PC-3 (cell line): ENCODE data around the gene TTC7B. TPM values are rescaled to one million over a fixed set of nuclear protein-coding genes. Genes with fewer than 3 reads are reported as not detected.

Experiments used
- ATAC-seq: fragments of 200-7000 bp; cut with Tn5 transposase; 2 replicates; pipeline ENCODE4 v1.9.1; 2020; ENCODE audit warnings: mild to moderate bottlenecking, moderate library complexity
- BruUV-seq: library from RNA; stranded (reverse); fragments of 400-500 nt; replicated peaks from 2 replicates; lab custom pipeline; 2021; lab: Mats Ljungman, UMichigan
- CTCF ChIA-PET: fragments of 300-600 bp; sonication (Branson Sonifier 250); formaldehyde crosslinking; loops from one replicate; lab custom pipeline; 2022; ENCODE audit warnings: antibody characterized with exemption; lab: Charles Lee
- POLR2A ChIA-PET: fragments of 300-600 bp; sonication (Branson Sonifier 250); formaldehyde crosslinking; loops from one replicate; lab custom pipeline; 2022; ENCODE audit warnings: antibody characterized with exemption; ENCODE audit not compliant: unreplicated experiment; lab: Charles Lee
- DNase-seq: peaks from one replicate; pipeline ENCODE4 v3.0.0-alpha.2; 2015
- H2AFZ ChIP-seq: fragments of 300-600 bp; sonication (generic); 2 replicates; pipeline ENCODE4 v1.6.0; 2016; ENCODE audit warnings: antibody characterized with exemption, low read length
- H3F3A ChIP-seq: fragments of 300-600 bp; sonication (generic); one replicate; pipeline ENCODE4 v1.6.0; 2017; ENCODE audit warnings: antibody characterized with exemption, low read length, control low read depth, mild to moderate bottlenecking; ENCODE audit not compliant: unreplicated experiment
- H3K27ac ChIP-seq: fragments of 300-600 bp; sonication (generic); 2 replicates; pipeline ENCODE4 v1.5.1; 2016; ENCODE audit warnings: mild to moderate bottlenecking, low read length
- H3K27me3 ChIP-seq: fragments of 300-600 bp; sonication (generic); 2 replicates; pipeline ENCODE4 v1.6.1; 2016; ENCODE audit warnings: low read length, mixed read lengths
- H3K36me3 ChIP-seq: fragments of 300-600 bp; sonication (generic); 2 replicates; pipeline ENCODE4 v1.6.1; 2016; ENCODE audit warnings: low read depth, mixed run types, low read length, mixed read lengths
- H3K4me1 ChIP-seq: fragments of 300-600 bp; sonication (generic); 2 replicates; pipeline ENCODE4 v1.5.1; 2016; ENCODE audit warnings: low read length; ENCODE audit not compliant: insufficient read depth
- H3K4me2 ChIP-seq: fragments of 300-600 bp; sonication (generic); 2 replicates; pipeline ENCODE4 v1.6.0; 2016; ENCODE audit warnings: low read length
- H3K4me3 ChIP-seq: fragments of 300-600 bp; sonication (generic); 2 replicates; pipeline ENCODE4 v1.5.1; 2016; ENCODE audit warnings: mild to moderate bottlenecking, low read length, mixed read lengths
- H3K79me2 ChIP-seq: fragments of 300-600 bp; sonication (generic); 2 replicates; pipeline ENCODE4 v1.6.1; 2017; ENCODE audit warnings: low read length, mixed read lengths
- H3K9ac ChIP-seq: fragments of 300-600 bp; sonication (generic); 2 replicates; pipeline ENCODE4 v1.6.0; 2016; ENCODE audit warnings: mild to moderate bottlenecking, low read length
- H3K9me2 ChIP-seq: fragments of 300-600 bp; sonication (generic); replicated peaks from 2 replicates; pipeline ENCODE4 v1.6.1; 2016; ENCODE audit warnings: mixed run types, low read length, mixed read lengths
- H3K9me3 ChIP-seq: fragments of 300-600 bp; sonication (generic); 2 replicates; pipeline ENCODE4 v1.6.1; 2016; ENCODE audit warnings: low read length, mixed read lengths
- H4K20me1 ChIP-seq: fragments of 300-600 bp; sonication (generic); 2 replicates; pipeline ENCODE4 v1.6.1; 2016; ENCODE audit warnings: low read length, mixed read lengths
- CTCF ChIP-seq: fragments of 300-600 bp; sonication (generic); conservative IDR thresholded peaks from 2 replicates; pipeline ENCODE4 v1.5.1; 2017; ENCODE audit warnings: antibody characterized with exemption, low read depth, mild to moderate bottlenecking, low read length
- EZH2 ChIP-seq: fragments of 300-600 bp; sonication (generic); IDR thresholded peaks from one replicate; pipeline ENCODE4 v1.6.1; 2017; ENCODE audit warnings: antibody characterized with exemption, mild to moderate bottlenecking, low read length; ENCODE audit not compliant: unreplicated experiment
- EZH2phosphoT487 ChIP-seq: fragments of 300-600 bp; sonication (generic); IDR thresholded peaks from 2 replicates; pipeline ENCODE4 v1.6.1; 2018; ENCODE audit warnings: mild to moderate bottlenecking, antibody characterized with exemption, low read length, borderline replicate concordance
- intact Hi-C: fragments of 100-400 bp; cut with micrococcal nuclease; formaldehyde crosslinking; loops from 2 replicates; pipeline ENCODE4 v1.9.0; 2023
- total RNA-seq: library from RNA; depleted of rRNA; stranded (reverse); fragments of >200 nt; gene quantifications from 2 replicates; pipeline ENCODE4 v1.2.3, GENCODE V29; 2014

Gene TTC7B
- total RNA-seq, 1 experiment from 2014 or later: 45.6 TPM

- DNase-seq (no peak), ATAC-seq (no peak)
- no peaks in the 10 kb centered on the region for H3K9me3 ChIP-seq
- no peak overlapping the region for H3K9ac ChIP-seq
- H3K27me3 ChIP-seq: no peaks in the 10 kb centered on the region
- H3K36me3 ChIP-seq: no peaks in the 10 kb centered on the region
- intact Hi-C loops: no loop called here
- no peaks in the 10 kb centered on the region for H4K20me1 ChIP-seq
- no peak for TF ChIP-seq CTCF
- no peak for TF ChIP-seq EZH2
- no peak for TF ChIP-seq EZH2phosphoT487
- no peaks in the 10 kb centered on the region for H3F3A ChIP-seq
- no peaks in the 10 kb centered on the region for H3K4me1 ChIP-seq
- no peak overlapping the region for H3K27ac ChIP-seq
- no TSS peak for BruUV-seq
- ChIA-PET POLR2A (no interaction called here), CTCF (no interaction called here)
- H2AFZ ChIP-seq: no peak overlapping the region
- H3K4me3 ChIP-seq: no peak overlapping the region
- no peak overlapping the region for H3K4me2 ChIP-seq
- no peaks in the 10 kb centered on the region for H3K79me2 ChIP-seq
- no peaks in the 10 kb centered on the region for H3K9me2 ChIP-seq
Measured at GRCh38 chr14:90551733-90552464, 264.3 kb downstream of the TTC7B start.

- DNase-seq: no peak
- POLR2A ChIA-PET: no interaction called here
- no TSS peak for BruUV-seq
- H3F3A ChIP-seq: no peaks in the 10 kb centered on the region
- H3K27me3 ChIP-seq: no peaks in the 10 kb centered on the region
- intact Hi-C loops: no loop called here
- H3K4me2 ChIP-seq: no peak overlapping the region
- H3K9me3 ChIP-seq: no peaks in the 10 kb centered on the region
- no peak for ATAC-seq
- no peak overlapping the region for H3K9ac ChIP-seq
- H3K27ac ChIP-seq: no peak overlapping the region
- no peaks in the 10 kb centered on the region for H3K79me2 ChIP-seq
- H3K9me2 ChIP-seq: no peaks in the 10 kb centered on the region
- TF ChIP-seq CTCF: no peak
- TF ChIP-seq EZH2phosphoT487: no peak
- no peak for TF ChIP-seq EZH2
- no peaks in the 10 kb centered on the region for H3K36me3 ChIP-seq
- H3K4me3 ChIP-seq: no peak overlapping the region
- H3K4me1 ChIP-seq: no peaks in the 10 kb centered on the region
- H2AFZ ChIP-seq: no peak overlapping the region
- CTCF ChIA-PET: no interaction called here
- H4K20me1 ChIP-seq: no peaks in the 10 kb centered on the region
Measured at GRCh38 chr14:90551070-90551704, 265.0 kb downstream of the TTC7B start.
